GM23248 (cell line): Measurements from ENCODE around the gene SENP1.

Experiments
- EZH2 ChIP-seq: fragments of 200-600 bp; sonication (generic); IDR thresholded peaks from 2 replicates; pipeline ENCODE4 v1.6.1; 2018; ENCODE audit warnings: antibody characterized with exemption, mild to moderate bottlenecking; ENCODE audit not compliant: insufficient read depth, poor library complexity, severe bottlenecking
- EZH2phosphoT487 ChIP-seq: fragments of 200-600 bp; sonication (generic); IDR thresholded peaks from 2 replicates; pipeline ENCODE4 v1.6.1; 2018; ENCODE audit warnings: antibody characterized with exemption, moderate library complexity, mild to moderate bottlenecking, low read depth; ENCODE audit not compliant: insufficient read depth

DNA sequence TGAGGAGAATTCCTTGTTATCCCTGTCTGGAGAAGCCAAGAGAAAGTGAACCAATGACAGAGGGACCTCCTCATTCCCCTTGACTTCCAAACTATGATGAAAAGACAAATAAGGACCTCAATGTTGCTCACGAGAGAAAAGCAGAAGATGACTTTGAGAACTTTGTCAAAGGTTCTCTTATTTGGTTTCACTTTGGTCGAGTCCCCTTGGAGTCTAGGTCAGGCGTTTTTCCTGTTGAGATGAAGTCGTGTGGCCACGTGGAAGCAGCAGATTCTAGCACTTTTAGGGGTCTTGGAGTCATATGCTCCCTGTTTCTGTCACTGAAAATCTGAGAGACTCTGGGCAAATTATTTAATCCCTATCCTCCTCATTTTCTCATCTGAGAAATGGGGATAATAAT is 67.8 kb downstream of the SENP1 start:
- TF ChIP-seq EZH2 (no peak), EZH2phosphoT487 (no peak)
